Tibial nerve (tissue), 4 donors: ENCODE results near the gene FAM168B. TPM values are rescaled to one million over a fixed set of nuclear protein-coding genes. Genes with fewer than 3 reads are reported as not detected.

Experiments
- DNase-seq, 2 donors: peaks; one replicate each; pipeline ENCODE4 v3.0.0-alpha.2; 2019; ENCODE audit warnings: low spot score in 2 of 2
- H3K27ac ChIP-seq, 4 donors: fragments of 200-600 bp; sonication (generic) in 3 of 4; one replicate each; pipeline ENCODE4 v1.5.1; 2017 to 2019; ENCODE audit warnings: mild to moderate bottlenecking in 1 of 4
- H3K27me3 ChIP-seq, 2 donors: fragments of 200-600 bp; sonication (generic) in 1 of 2; one replicate each; pipeline versions ENCODE4 v1.5.1 to v1.6.0; 2017 to 2019
- H3K36me3 ChIP-seq, 3 donors: fragments of 200-600 bp; sonication (generic); one replicate each; pipeline ENCODE4 v1.5.1; 2018 to 2019
- H3K4me1 ChIP-seq, 4 donors: fragments of 200-600 bp; sonication (generic) in 3 of 4; one replicate each; pipeline ENCODE4 v1.5.1; 2017 to 2019
- H3K4me3 ChIP-seq, 4 donors: fragments of 200-600 bp; sonication (generic) in 3 of 4; one replicate each; pipeline ENCODE4 v1.5.1; 2017 to 2019; ENCODE audit warnings: mild to moderate bottlenecking in 1 of 4, moderate library complexity in 1 of 4
- H3K9me3 ChIP-seq, 4 donors: fragments of 200-600 bp; sonication (generic) in 3 of 4; one replicate each; pipeline ENCODE4 v1.5.1; 2017 to 2019
- CTCF ChIP-seq, 5 experiments: fragments of 200-600 bp in 3 of 5; fragments of 450-650 bp in 2 of 5; sonication (generic) in 3 of 5; IDR thresholded peaks; one replicate each; pipeline ENCODE4 v1.5.1; 2016 to 2019; ENCODE audit warnings: antibody characterized with exemption in 5 of 5, mild to moderate bottlenecking in 3 of 5, moderate library complexity in 2 of 5
- EP300 ChIP-seq, 2 donors: sonication (generic); formaldehyde crosslinking; IDR thresholded peaks; one replicate each; pipeline ENCODE4 v1.6.1; 2017; ENCODE audit warnings: antibody characterized with exemption in 2 of 2, mild to moderate bottlenecking in 1 of 2
- POLR2A ChIP-seq, 2 donors: fragments of 450-650 bp; IDR thresholded peaks; one replicate each; pipeline ENCODE4 v1.6.1; 2017; ENCODE audit warnings: antibody characterized with exemption in 2 of 2, mild to moderate bottlenecking in 2 of 2, moderate library complexity in 2 of 2
- WGBS, 2 donors: methylation state at CpG; one replicate each; pipeline ENCODE4 v1.1.5; 2018; 5-methylcytosine and 5-hydroxymethylcytosine counted together
- total RNA-seq, 4 donors: library from RNA; depleted of rRNA; stranded (reverse); fragments of >200 nt; gene quantifications; one replicate each; pipeline ENCODE4 v1.1.0, GENCODE V29; 2016

Gene FAM168B
- total RNA-seq, 4 donors from 2014 or later, result 96.0 to 115 (median 107) TPM

- no peak for DNase-seq
- 83 to 91% methylated on average over 7 to 8 of the region's 8 CpGs for WGBS, 2 donors
- Histone ChIP-seq H3K4me3 (no peak overlapping the region), H3K9me3 (no peaks in the 10 kb centered on the region), H3K36me3 (peaks cover 4 to 98% (median 12%) of the 10 kb centered on the region in 3 donors), H3K4me1 (peaks cover 0 to 4% (median 0%) of the 10 kb centered on the region in 4 donors), H3K27me3 (no peaks in the 10 kb centered on the region), H3K27ac (no peak overlapping the region)
- TF ChIP-seq EP300 (IDR thresholded peaks at IDR 0.05), result no peak
- no peak for TF ChIP-seq CTCF (IDR thresholded peaks at IDR 0.05)
- TF ChIP-seq POLR2A (IDR thresholded peaks at IDR 0.05), result no peak
These were observed 42.4 kb downstream of the FAM168B start for GRCh38 chr2:131050896-131051295.

GRCh38 chr2:131049150-131049718 lies 44.0 kb downstream of the FAM168B start:
- H3K4me1 ChIP-seq, result no peaks in the 10 kb centered on the region
- H3K36me3 ChIP-seq, result peaks cover 4 to 98% (median 12%) of the 10 kb centered on the region in 3 donors
- no peaks in the 10 kb centered on the region for H3K27me3 ChIP-seq
- TF ChIP-seq POLR2A (IDR thresholded peaks at IDR 0.05), result no peak
- TF ChIP-seq CTCF (IDR thresholded peaks at IDR 0.05), result no peak
- no peak for TF ChIP-seq EP300 (IDR thresholded peaks at IDR 0.05)
- H3K4me3 ChIP-seq, result no peak overlapping the region
- 88 to 89% methylated on average over 6 to 7 of the region's 7 CpGs for WGBS, 2 donors
- no peaks in the 10 kb centered on the region for H3K9me3 ChIP-seq
- no peak overlapping the region for H3K27ac ChIP-seq
- no peak for DNase-seq

GRCh38 chr2:131048641-131049040 lies 44.6 kb downstream of the FAM168B start:
- Histone ChIP-seq H3K4me3 (no peak overlapping the region), H3K4me1 (no peaks in the 10 kb centered on the region), H3K27me3 (no peaks in the 10 kb centered on the region), H3K9me3 (no peaks in the 10 kb centered on the region), H3K27ac (no peak overlapping the region), H3K36me3 (peaks cover 4 to 98% (median 12%) of the 10 kb centered on the region in 3 donors)
- TF ChIP-seq CTCF (IDR thresholded peaks at IDR 0.05), result no peak
- no peak for TF ChIP-seq POLR2A (IDR thresholded peaks at IDR 0.05)
- TF ChIP-seq EP300 (IDR thresholded peaks at IDR 0.05), result no peak
- WGBS, 2 donors, result 91 to 96% methylated on average over 6 of the region's 6 CpGs
- DNase-seq, result no peak

GRCh38 chr2:131047920-131048560 lies 45.2 kb downstream of the FAM168B start:
- no peak for TF ChIP-seq CTCF (IDR thresholded peaks at IDR 0.05)
- no peak for TF ChIP-seq EP300 (IDR thresholded peaks at IDR 0.05)
- no peak for TF ChIP-seq POLR2A (IDR thresholded peaks at IDR 0.05)
- Histone ChIP-seq H3K27me3 (no peaks in the 10 kb centered on the region), H3K36me3 (peaks cover 4 to 97% (median 12%) of the 10 kb centered on the region in 3 donors), H3K27ac (no peak overlapping the region), H3K4me1 (no peaks in the 10 kb centered on the region), H3K4me3 (no peak overlapping the region), H3K9me3 (no peaks in the 10 kb centered on the region)
- no peak for DNase-seq
- WGBS, 2 donors, result 72 to 76% methylated on average over 11 of the region's 11 CpGs

GRCh38 chr2:131046918-131047652 lies 46.2 kb downstream of the FAM168B start:
- no peaks in the 10 kb centered on the region for H3K27me3 ChIP-seq
- no peak for TF ChIP-seq POLR2A (IDR thresholded peaks at IDR 0.05)
- WGBS, 2 donors, result 86 to 88% methylated on average over 18 of the region's 18 CpGs

More at GRCh38 chr2:131046918-131047652, 46.2 kb downstream of the FAM168B start:
- DNase-seq, result no peak
- H3K4me3 ChIP-seq, result no peak overlapping the region
- no peak overlapping the region for H3K27ac ChIP-seq
- peaks cover 4 to 94% (median 9%) of the 10 kb centered on the region in 3 donors for H3K36me3 ChIP-seq
- no peaks in the 10 kb centered on the region for H3K9me3 ChIP-seq
- no peaks in the 10 kb centered on the region for H3K4me1 ChIP-seq
